IPS-NIHi11 (cell line): ENCODE measurements around the gene ZFAND2B.

Experiments
- DNase-seq: peaks from one replicate; pipeline ENCODE4 v3.0.0; 2012; ENCODE audit warnings: mixed read lengths, low spot score

ZFAND2B gene, protein sequence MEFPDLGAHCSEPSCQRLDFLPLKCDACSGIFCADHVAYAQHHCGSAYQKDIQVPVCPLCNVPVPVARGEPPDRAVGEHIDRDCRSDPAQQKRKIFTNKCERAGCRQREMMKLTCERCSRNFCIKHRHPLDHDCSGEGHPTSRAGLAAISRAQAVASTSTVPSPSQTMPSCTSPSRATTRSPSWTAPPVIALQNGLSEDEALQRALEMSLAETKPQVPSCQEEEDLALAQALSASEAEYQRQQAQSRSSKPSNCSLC

DNA sequence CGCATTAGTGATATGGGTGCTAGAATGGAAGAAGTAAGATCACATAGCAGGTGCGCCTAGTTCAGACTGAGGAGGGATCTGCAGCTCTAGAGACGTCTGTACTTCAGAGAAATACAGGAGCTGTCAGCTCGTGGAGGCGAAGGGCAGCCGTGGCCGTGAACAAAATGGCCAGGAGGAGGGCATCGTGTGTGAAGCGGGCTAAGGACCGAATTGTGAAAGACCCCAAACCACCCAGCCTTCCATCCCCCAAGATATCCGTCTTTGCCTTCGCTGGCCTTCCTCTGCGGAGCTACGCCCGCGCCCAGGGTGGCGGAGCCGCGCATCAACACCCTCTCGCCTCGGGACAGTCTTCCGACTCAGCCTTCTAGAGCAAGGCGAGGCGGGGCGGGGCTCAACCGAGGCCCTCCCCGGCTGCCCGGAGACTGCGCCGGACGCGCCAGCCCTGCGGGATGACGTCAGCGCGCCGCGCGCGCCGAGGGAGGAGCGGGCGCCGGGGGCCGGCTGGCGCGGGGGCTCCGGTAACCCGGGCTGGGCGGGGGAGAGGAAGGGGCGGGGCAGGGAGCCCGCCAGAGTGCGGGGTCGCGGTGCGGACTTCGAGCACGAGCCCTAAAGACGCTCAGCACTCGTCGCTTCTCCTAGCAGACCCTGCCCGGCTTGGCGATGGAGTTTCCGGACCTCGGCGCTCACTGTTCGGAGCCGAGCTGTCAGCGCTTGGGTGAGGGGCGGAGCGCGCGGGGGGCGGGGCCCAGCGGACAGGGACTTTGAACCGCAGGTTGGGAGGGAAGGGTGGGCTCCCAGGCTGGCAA, at the start of gene ZFAND2B:
Gene ZFAND2B, plus strand, starts transcription at position 455 of the 806 bp plus-strand sequence. Its CDS starts 206 bp downstream, at position 661.
- peak; percentile 100 for DNase-seq

DNA sequence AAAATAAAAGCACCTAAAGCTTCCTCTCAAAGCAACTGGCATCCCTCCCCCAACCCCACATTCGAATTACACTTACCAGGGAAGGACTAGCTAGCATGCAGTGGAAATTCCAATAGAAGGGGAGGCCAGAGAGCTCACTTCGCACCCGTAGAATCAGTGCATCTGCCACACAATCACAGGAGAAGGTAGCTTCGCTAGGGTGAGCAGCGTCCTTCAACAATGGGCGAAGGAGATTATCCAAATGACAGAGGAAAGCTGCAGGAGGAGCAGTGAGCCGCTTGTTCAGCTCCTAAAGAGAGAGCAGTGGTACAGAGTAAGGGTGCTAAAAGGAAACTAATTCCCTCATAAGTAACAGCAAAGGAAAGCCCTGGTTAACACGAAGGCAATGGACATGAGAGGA, 49.2 kb upstream of the ZFAND2B start:
- no peak for DNase-seq

DNA sequence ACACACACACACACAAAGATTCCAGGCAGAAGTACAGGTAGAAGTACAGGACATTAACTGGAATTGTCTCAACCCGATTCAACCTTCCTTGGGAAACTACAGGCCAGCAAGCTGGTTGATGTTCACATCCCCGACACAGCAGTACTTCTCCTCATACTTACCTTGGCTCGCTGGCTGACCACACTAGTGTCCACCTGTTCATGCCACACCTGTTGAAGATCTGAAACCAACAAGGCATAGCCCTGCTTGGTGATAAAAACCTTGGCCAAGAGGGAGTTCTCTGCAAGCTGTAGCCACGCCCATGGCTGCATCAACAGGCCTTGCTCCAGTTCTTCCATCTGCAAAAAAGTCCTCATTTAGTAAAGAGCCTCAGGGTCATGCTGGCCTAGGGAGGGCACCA, 48.6 kb upstream of the ZFAND2B start:
- no peak for DNase-seq

DNA sequence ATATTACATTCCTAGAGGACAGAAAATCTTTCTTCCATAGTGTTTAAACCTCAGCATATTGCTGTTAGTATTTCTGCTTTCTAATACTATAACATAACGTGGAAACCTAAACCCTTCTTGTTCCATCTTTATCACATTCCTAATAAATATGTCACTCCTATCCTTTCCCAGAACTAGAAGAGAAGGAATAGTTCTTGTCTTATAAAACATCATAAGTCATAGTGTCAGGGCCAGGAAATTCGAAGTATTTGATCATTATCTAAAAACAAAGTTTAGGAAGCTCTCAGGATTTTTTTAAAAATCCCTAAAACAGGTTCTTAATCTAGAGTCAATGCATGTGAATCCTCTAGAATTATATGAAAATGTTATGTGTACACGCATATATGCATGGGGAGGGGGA, 48.0 kb upstream of the ZFAND2B start:
- DNase-seq = no peak

DNA sequence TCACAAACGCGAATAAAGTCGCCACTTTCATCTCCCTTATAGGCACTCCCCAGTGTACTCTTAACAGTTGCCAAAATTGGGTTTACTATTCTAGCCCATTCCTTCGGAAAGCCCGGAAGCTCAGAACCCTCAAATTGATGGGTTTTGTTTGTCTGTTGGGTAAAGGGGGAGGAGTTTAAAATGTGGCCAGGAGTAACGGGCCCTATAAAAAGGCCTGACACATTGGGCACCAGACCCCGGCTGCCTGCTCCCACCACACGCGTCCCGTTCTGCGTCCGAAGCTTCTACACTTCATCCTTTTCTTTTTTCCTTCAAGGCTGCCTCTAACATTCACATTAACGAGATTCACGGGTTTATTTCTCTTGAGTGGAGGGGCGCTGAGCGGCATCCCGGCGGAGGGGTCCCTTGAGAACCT, 46.8 kb upstream of the ZFAND2B start:
- DNase-seq = no peak

DNA sequence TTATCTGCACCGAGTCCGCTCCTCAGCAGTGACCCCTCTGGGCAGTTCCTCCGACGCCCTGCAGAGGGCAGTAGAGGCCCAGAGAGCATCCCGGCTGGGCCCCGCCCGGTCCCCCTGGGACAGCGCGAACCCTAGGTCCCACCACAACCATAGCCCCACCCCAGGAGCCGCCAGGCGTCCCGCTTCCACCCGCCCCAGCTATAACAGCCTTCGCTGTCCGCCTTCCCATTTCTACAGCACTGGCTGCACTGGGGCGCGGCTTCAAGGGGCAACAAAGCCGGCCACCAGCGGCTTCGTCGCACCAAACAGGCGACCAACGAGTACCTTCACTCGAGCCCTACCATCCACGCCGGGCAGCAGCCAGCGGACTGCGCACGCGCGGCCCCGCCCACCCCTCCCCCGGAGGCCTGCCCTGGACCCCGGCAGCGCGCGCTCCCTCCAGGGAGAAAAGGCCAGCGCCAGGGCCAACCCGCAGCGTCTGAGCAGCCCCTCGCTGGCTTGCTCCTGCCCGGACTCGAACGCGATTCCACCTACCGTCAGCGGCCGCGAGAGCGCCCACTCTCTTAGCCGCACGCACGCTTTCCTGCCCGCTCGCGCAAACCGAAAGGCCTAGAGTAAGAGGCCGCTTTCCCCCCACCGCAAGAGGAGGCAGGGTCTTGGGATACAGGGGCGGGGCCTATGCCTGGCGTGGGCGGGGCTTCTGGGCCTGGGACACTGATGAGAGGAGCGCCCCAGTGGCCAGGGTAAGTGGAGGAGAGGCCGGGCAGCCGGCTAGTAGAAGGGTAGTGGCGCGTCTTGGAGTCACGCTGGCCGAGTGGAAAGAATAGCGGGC, 46.2 kb upstream of the ZFAND2B start, which contains the start of gene NHEJ1:
Gene NHEJ1, minus strand, starts transcription at position 630 of the 832 bp plus-strand sequence. CDS start 2,453 bp downstream, outside the sequence.
- peak; percentile 97 for DNase-seq

DNA sequence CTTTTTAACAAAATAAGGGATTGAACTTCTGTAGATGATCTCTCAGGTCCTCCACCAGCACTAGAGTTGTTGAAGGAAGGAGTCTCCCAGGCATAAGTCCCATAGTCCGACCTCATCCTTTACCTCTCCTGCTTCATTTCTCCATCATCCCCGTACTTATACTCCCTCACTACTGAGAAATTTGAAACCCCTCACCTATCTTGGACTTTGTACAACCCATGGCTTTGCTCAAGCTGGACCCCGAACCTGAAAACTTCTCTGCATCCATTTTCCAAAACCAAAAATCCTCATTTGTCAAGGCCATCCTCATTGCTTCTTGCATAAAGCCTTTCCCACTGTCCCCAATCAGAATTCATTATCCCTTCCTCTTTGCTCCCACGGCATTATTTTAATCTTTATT, 45.5 kb upstream of the ZFAND2B start:
- no peak for DNase-seq

DNA sequence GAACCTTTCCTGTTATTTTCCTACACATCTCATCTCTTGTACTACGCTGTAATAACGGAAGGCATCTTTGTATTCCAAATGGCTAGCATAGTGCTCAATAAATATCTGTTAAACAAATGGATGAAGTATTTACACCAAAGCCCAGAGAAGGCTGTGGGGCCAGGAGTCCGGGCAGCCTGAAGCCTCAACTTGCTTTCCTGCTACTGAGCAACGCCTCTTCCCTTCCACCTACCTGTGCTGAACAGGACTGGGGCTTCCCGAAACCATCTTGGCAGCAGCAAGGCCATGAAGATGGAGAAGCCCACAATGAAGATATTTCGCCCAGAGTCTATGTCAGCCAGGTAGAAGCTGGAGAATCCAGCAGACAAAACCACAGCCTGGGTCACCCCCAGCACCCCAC, 43.4 kb upstream of the ZFAND2B start:
- DNase-seq = no peak

DNA sequence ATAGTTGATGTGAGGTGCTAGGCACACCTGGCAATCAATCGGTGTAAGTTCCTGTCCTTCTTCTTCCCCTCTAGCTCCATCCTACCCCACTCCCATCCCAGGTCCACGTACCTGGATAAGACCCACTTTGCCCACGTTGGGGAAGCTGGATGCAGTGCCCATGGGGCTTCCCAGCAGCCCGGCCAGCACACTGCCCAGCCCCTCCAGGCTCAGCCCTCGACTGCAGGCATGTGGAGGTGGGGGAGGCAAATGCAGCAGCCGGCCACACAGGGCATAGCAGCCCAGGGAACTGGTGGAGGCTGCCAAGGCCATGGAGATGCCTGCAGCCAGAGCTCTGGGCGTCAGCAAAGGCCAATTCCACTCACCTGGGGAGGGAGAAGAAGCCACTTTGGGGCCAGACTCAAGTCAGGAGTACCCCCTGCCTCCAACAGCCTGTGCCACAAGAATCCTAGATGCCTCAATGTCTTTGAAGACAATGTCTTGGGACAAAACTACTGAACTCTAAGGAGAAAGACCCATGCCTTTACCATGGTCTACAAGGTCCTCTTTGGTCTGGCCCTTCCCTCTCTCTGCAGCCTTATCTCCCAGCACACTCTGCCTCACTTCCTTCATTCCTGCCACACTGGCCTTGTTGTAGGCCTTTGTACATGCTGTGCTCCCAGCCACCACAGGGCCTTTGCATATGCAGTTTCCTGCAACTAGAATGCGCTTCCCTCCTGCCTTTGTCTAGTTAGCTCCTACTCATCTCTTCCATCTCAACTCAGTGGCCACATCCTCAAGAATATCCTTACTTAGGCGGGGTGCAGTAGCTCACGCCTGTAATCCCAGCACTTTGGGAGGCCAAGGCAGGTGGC, 41.3 kb upstream of the ZFAND2B start:
- no peak for DNase-seq

DNA sequence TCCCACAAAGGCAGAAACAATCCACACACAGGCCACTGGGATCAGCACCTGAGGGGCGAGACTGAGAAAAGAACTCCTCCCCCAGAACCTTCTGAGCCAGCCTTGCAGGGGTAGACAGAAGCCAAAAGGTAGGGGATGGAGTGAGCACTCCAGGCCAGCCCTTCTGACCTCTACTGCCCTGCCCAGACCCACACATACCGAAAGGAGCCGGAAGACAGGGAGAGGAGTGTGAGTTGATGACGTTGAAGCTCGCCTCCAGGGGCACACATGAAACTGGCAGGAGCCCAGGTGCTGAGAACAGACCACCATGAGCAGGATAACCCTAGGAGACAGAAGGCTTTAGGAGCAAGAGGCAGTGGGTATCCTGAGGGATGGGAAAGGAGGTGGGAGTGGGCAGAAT, 38.6 kb upstream of the ZFAND2B start:
- DNase-seq = no peak

DNA sequence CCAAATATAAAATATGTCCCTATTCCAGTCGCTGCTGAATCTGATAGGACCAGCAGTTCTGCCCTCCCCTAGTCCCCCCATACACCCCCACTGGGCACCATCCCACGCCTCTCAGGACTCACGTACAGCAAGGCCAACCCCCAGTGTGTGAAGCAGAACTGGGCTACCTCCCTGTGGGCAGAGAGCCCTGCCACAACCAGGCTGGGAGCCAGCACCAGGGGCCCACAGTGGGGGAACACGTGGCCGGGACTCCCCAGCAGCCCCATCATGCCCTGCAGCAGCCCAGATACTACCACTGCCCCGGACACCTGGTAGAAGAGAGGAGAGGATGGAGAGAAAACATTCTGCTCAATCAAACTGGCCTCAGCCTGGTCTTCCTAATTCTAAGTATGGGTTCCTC, 38.1 kb upstream of the ZFAND2B start:
- DNase-seq = no peak

DNA sequence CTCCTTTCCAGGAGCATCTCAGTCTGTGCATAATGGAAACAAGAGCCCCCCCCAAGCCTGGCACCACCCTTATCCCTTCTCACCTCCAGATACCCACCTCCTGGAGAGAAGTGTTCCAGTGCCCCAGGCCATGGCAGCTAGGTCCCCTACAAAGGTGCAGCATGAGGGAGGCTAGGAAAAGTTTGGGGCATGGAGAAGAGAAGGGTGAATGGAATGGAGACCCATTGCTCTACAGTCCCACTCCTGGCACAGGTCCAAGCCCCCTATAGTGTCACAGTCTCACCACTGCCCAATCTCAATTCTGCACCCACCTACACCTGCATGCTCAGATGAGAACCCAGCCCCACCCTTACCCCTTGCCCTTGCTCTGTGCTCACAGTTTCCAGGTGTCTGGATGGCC, 37.6 kb upstream of the ZFAND2B start:
- DNase-seq = no peak

DNA sequence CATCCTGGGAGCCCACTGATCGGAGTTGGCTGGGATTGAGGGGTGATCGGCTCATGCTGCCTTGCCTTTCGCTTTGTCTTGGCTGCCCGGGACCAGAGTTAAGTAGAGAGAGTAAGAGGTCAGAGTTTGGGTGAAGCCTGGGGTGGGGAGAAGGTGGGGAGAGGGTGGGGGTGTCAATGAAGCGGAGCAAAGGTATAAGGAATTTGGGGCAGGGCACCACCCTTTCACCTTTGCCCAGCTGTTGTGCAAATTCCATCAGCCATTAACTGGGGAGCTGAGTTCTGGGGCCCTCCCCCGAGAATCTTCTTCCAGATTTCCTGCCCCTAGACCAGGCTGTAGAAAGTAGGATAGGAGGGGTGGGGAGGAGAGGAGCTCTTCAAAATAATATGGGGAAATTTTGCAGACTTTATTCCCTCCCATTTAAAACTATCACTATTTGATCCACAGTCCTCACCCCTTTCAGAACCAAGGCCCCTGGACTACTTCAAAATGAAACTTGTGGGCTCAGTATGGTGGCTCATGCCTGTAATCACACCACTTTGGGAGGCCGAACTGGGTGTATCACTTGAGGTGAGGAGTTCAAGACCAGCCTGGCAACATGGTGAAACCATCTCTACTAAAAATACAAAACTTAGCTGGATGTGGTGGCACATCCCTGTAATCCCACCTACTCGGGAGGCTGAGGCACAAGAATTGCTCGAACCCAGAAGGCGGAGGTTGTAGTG, 36.5 kb upstream of the ZFAND2B start, which contains the start of gene SLC23A3:
Gene SLC23A3, minus strand, starts transcription at position 100 of the 725 bp plus-strand sequence. Its CDS starts 45 bp downstream, at position 55.
- DNase-seq = no peak

DNA sequence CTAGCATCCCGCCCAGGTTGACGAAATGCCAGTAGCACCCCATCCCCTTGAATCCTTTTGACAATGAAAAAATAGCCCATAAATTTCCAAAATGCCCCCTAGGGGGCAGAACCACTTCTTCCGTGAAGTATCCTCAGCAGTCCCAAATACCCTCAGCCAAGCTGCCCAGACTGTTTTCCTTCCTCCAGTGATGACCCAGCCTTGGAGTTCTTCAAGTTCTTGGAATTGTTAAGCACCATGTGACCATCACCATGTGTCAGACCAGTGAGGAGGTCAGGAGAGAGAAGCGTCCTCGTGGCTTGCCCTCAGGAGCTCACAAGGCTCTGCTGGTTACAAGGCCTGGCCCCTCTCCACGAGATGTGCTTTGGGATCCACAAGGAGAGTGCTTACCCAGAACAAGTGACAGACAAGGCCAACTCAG, 35.3 kb upstream of the ZFAND2B start:
- DNase-seq = peak; percentile 41

DNA sequence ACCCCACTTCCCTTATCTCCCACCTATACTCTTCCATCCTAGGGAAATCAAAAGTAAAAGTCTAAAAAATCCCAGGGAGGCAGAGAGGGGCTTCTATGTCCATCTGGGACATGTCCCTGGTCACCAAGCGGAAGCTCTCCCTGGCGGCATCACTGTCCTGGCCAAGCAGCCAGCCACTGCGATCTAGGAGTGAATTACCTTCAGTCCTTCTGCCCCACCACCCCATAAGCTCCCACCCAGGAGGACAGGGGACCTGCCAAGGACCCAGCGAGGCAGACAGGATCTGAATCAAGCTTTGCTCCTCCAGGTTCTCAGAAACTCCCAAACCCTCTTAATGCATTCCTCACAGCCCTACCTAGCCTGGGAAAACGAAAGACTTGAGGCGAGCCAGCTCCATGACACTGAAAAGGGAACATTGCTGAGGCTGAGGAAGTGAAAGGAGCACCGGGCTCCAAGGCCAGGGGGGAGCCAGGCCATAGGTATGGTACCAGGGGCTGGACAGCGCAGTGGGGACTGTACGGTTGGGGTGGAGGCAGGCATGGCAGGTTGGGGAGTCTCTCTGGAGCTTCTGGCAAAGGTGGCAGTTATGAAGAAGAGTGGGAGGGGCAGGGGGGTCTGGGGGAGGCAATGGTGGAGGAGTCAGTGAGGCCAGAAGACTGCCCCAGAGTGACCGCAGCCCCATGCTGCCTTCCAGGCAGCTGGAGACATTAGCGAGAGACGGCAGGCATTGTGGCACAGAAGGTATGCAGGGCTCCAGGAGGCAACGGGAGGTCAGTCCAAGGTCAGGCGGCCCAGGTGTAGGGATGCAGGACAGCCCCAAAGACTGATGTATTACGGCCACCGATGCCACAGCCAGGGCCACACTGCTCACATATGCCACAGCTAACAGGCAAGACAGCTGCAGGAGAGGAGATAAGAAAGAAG, 34.1 kb upstream of the ZFAND2B start:
- DNase-seq = no peak

DNA sequence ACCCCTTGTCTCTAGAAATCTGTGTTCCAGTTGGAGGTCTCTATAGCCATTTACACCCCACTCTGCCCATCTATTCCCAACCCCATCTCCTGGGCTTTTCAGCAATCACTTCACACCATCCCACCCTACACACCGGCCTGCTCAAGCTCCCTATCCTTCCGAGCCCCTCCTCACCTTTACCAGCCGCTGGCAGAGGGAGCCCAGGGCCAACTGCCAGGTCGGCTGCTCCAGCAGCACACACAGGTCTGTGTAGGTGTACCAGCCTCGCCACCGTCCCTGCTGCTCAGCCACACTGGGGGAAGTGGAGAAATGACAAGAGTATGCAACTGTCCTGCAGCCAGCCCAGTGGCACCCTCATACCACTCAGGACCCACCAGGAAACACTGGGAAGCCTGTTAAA, 33.4 kb upstream of the ZFAND2B start:
- DNase-seq = no peak

DNA sequence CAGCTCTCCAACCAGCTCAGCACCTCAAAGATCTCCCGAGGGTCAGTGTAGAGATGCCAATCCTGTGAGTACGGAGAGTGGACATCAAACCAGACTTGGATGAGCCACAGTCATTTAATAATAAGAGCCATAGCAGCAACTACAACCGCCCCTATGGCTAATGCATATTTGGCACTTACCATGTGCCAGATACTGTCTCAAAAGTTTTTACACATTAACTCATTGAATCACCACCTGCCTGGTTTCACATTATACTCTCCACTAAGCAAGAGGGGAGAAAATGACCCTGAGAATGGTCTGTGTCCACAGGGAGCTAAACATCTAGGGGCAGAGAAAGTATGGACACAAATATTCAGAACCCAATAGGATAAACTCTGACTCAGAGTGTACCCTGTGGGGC, 32.4 kb upstream of the ZFAND2B start:
- DNase-seq = no peak

DNA sequence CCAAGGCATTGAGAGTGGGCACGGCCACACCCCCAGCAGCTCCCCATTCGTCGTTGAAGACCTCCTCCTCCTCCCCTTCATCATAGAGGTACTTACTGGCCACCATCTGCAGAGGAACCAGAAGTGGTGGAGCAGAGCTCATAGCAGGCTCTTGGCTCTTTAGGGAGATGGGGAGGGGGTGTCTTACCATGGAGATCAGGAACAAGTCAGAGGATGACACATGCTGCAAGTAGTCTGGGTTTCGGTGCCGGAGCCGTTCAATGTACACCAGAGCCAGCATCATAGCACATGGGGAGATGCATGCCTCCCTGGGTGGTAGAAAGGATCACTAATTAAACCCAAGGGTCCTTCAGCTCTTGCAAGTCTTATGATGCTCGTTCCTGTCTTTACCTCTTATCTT, 31.8 kb upstream of the ZFAND2B start:
- DNase-seq = no peak

DNA sequence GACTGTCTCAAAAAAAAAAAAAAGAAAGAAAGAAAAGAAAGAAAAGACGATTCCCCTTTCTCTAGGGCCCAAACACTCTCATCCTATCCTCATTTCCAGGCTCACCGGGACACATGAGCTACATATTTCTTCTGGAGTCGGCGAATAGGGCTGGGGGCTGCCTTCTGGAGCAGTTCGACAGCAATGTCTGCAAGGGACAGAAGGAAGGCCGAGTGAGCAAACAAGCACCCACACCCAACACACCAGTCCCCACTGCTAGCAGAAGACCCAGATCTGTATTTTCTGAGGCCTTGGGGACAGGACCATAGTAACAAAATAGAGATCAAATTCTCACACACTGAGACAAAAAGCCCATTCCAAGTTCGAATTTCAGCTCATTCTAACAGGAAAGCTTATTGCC, 31.1 kb upstream of the ZFAND2B start:
- no peak for DNase-seq
